Measurements from ENCODE around the gene ASB8.

- no peak for TF ChIP-seq FOXK2 (IDR thresholded peaks at IDR 0.05)
- TF ChIP-seq TARDBP (IDR thresholded peaks at IDR 0.05): no peak
Measured at GRCh38 chr12:48104531-48104930, 52.8 kb downstream of the ASB8 start.
